ENCODE measurements around the gene KIAA1210.

The KIAA1210 gene

DNA sequence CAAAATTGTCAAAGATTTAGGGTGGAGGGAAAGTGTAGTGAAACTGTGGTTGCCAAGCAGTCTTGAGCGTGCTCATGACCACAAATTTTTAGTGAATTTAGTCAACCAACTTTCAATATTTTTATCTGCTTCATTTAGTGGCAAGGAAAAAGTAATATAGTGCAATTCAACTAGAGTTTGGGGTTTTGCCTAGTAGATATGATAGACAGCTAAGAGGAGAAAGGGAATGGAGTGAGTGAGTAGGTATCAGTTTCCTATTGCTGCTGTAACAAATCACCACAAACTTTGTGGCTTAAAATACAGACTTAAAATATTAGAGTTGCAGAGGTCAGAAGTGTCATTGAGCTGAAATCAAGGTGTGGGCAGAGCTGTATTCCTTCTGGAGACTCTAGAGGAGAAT, 58.5 kb downstream of the KIAA1210 start:
- no peak overlapping the region for H3K4me3 ChIP-seq (ENCODE audit: low read length)
- DNase-seq (ENCODE audit: low read depth) = no peak
- no peak for TF ChIP-seq CTCF (IDR thresholded peaks at IDR 0.05; ENCODE audit: insufficient read depth, low read depth, low read length, missing control alignments)

GRCh38 chrX:119067023-119067739, 60.4 kb downstream of the KIAA1210 start:
- TF ChIP-seq CTCF (IDR thresholded peaks at IDR 0.05; ENCODE audit: insufficient read depth, low read depth, low read length, missing control alignments) = peak; percentile 54
- peak; percentile 47 for DNase-seq (ENCODE audit: low read depth)
- no peak overlapping the region for H3K4me3 ChIP-seq (ENCODE audit: low read length)

- TF ChIP-seq CTCF (IDR thresholded peaks at IDR 0.05; ENCODE audit: insufficient read depth, low read depth, low read length, missing control alignments) = no peak
- DNase-seq (ENCODE audit: low read depth) = no peak
These were observed 64.2 kb downstream of the KIAA1210 start for GRCh38 chrX:119063428-119063827.

GRCh38 chrX:119062750-119063374, 64.8 kb downstream of the KIAA1210 start:
- no peak overlapping the region for H3K4me3 ChIP-seq (ENCODE audit: low read length)
- TF ChIP-seq CTCF (IDR thresholded peaks at IDR 0.05; ENCODE audit: insufficient read depth, low read depth, low read length, missing control alignments) = no peak
- DNase-seq (ENCODE audit: low read depth) = peak; percentile 3

More at GRCh38 chrX:119063428-119063827, 64.2 kb downstream of the KIAA1210 start:
- H3K4me3 ChIP-seq (ENCODE audit: low read length) = no peak overlapping the region

- no peak overlapping the region for H3K4me3 ChIP-seq (ENCODE audit: low read length)
- no peak for DNase-seq (ENCODE audit: low read depth)
- no peak for TF ChIP-seq CTCF (IDR thresholded peaks at IDR 0.05; ENCODE audit: insufficient read depth, low read depth, low read length, missing control alignments)
These were observed 71.9 kb downstream of the KIAA1210 start for GRCh38 chrX:119055687-119056086.

- H3K4me3 ChIP-seq (ENCODE audit: low read length) = no peak overlapping the region
- TF ChIP-seq CTCF (IDR thresholded peaks at IDR 0.05; ENCODE audit: insufficient read depth, low read depth, low read length, missing control alignments) = no peak
- peak; percentile 11 for DNase-seq (ENCODE audit: low read depth)
These were observed 81.7 kb downstream of the KIAA1210 start for GRCh38 chrX:119045884-119046283.
